ENCODE results near the gene TSGA10IP.

DNA sequence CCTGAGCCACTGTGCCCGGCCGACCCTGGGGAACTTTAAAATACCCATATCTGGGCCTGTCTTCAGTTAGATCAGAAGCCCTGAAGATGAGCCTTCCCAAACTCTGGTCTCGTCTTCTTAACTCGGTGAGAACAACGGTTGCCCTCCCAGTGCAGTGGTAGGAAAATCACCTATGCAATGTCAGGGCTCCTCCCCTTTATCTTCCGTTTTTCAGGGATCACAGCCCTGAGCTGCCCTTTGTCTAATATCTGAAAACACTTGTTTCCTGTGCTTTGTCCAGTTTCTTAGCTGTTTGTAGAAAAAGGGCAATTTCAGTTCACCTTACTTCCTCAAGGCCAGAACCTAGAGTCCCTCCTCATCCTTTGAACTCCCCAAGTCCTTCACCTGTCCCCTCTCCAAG, 16.6 kb upstream of the TSGA10IP start:
- TF ChIP-seq, protein P1, sequence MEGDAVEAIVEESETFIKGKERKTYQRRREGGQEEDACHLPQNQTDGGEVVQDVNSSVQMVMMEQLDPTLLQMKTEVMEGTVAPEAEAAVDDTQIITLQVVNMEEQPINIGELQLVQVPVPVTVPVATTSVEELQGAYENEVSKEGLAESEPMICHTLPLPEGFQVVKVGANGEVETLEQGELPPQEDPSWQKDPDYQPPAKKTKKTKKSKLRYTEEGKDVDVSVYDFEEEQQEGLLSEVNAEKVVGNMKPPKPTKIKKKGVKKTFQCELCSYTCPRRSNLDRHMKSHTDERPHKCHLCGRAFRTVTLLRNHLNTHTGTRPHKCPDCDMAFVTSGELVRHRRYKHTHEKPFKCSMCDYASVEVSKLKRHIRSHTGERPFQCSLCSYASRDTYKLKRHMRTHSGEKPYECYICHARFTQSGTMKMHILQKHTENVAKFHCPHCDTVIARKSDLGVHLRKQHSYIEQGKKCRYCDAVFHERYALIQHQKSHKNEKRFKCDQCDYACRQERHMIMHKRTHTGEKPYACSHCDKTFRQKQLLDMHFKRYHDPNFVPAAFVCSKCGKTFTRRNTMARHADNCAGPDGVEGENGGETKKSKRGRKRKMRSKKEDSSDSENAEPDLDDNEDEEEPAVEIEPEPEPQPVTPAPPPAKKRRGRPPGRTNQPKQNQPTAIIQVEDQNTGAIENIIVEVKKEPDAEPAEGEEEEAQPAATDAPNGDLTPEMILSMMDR (IDR thresholded peaks at IDR 0.05) = no peak
- no peak for TF ChIP-seq EP300 (IDR thresholded peaks at IDR 0.05; ENCODE audit: low read depth)
